Endothelial cell of umbilical vein (primary cell): ENCODE data around the gene TAS2R41. TPM values are rescaled to one million over a fixed set of nuclear protein-coding genes. Genes with fewer than 3 reads are reported as not detected.

ENCODE experiments used
- BruUV-seq: library from RNA; stranded (reverse); fragments of 400-500 nt; replicated peaks from 2 replicates; lab custom pipeline; 2021; lab: Mats Ljungman, UMichigan
- CTCF ChIA-PET: fragments of 300-600, 350-600 bp; sonication (Branson Sonifier 250); formaldehyde crosslinking; loops from one replicate; lab custom pipeline; 2021; ENCODE audit warnings: antibody characterized with exemption, inconsistent platforms; lab: Charles Lee
- POLR2A ChIA-PET: fragments of 300-600, 350-600 bp; sonication (Branson Sonifier 250); formaldehyde crosslinking; loops from one replicate; lab custom pipeline; 2021; ENCODE audit warnings: antibody characterized with exemption, inconsistent platforms; lab: Charles Lee
- DNase-seq: peaks from one replicate; pipeline ENCODE4 v3.0.0-alpha.2; 2011; ENCODE audit warnings: low read depth, low spot score
- FAIRE-seq: peaks from 2 replicates; lab custom pipeline; 2011; peaks lifted over from hg19 to GRCh38; lab: Jason Lieb, UNC
- H2AFZ ChIP-seq: 2 replicates; pipeline ENCODE4 v1.6.0; 2012; ENCODE audit warnings: low read depth, low read length, control low read depth, inconsistent platforms
- H3K27ac ChIP-seq: 2 replicates; pipeline ENCODE4 v1.5.1; 2011; ENCODE audit warnings: low read depth, mild to moderate bottlenecking, control low read depth, low read length, moderate library complexity; ENCODE audit not compliant: insufficient read depth
- H3K27me3 ChIP-seq, 2 experiments: 2 replicates each; pipeline versions ENCODE4 v1.6.0 to v1.6.1; 2011; ENCODE audit warnings: low read length in 2 of 2, mixed read lengths in 1 of 2; ENCODE audit not compliant: control insufficient read depth in 2 of 2, insufficient read depth in 2 of 2
- H3K36me3 ChIP-seq, 2 experiments: 2 replicates in 1 of 2; 3 replicates in 1 of 2; pipeline ENCODE4 v1.5.1; 2011; ENCODE audit warnings: low read length in 2 of 2, mild to moderate bottlenecking in 1 of 2, moderate library complexity in 1 of 2; ENCODE audit not compliant: control insufficient read depth in 2 of 2, insufficient read depth in 2 of 2; ENCODE audit errors: extremely low read depth in 1 of 2
- H3K4me1 ChIP-seq: 3 replicates; pipeline ENCODE4 v1.5.1; 2011; ENCODE audit warnings: mild to moderate bottlenecking, low read length; ENCODE audit not compliant: control insufficient read depth, insufficient read depth; ENCODE audit errors: extremely low read depth
- H3K4me2 ChIP-seq: 2 replicates; pipeline ENCODE4 v1.6.1; 2011; ENCODE audit warnings: low read length, control low read depth, mixed read lengths; ENCODE audit not compliant: insufficient read depth
- H3K4me3 ChIP-seq, 3 experiments: fragments of 200-600 bp in 1 of 3; sonication (generic), shearing (Covaris generic) in 1 of 3; replicated peaks in 1 of 3; 2 replicates each; pipeline ENCODE4 v1.5.1; 2011 to 2016; ENCODE audit warnings: control low read depth in 3 of 3, low read length in 3 of 3, mild to moderate bottlenecking in 2 of 3, inconsistent platforms in 1 of 3, low read depth in 1 of 3, moderate library complexity in 1 of 3; ENCODE audit not compliant: insufficient read depth in 1 of 3
- H3K79me2 ChIP-seq: 2 replicates; pipeline ENCODE4 v1.6.0; 2012; ENCODE audit warnings: low read length, inconsistent platforms; ENCODE audit not compliant: control insufficient read depth, insufficient read depth
- H3K9ac ChIP-seq: replicated peaks from 2 replicates; pipeline ENCODE3; 2011; ENCODE audit warnings: low read length, control low read depth; ENCODE audit not compliant: insufficient read depth; ENCODE audit errors: extremely low read depth
- H3K9me1 ChIP-seq: replicated peaks from 3 replicates; pipeline ENCODE4 v1.6.0; 2011; ENCODE audit warnings: mild to moderate bottlenecking, low read length; ENCODE audit not compliant: control insufficient read depth, insufficient read depth; ENCODE audit errors: extremely low read depth
- H3K9me3 ChIP-seq: replicated peaks from 2 replicates; pipeline ENCODE4 v1.5.1; 2012; ENCODE audit warnings: low read length, inconsistent platforms; ENCODE audit not compliant: control insufficient read depth, insufficient read depth
- H4K20me1 ChIP-seq: replicated peaks from 2 replicates; pipeline ENCODE3; 2011; ENCODE audit warnings: mild to moderate bottlenecking, low read length; ENCODE audit not compliant: control insufficient read depth, insufficient read depth; ENCODE audit errors: extremely low read depth
- CTCF ChIP-seq, 2 donors: IDR thresholded peaks; 1 replicate in 1 of 2; 2 replicates in 1 of 2; pipeline ENCODE4 v1.5.1; 2011; ENCODE audit warnings: low read length in 2 of 2, mild to moderate bottlenecking in 2 of 2, moderate library complexity in 2 of 2, control low read depth in 1 of 2, inconsistent platforms in 1 of 2, low read depth in 1 of 2; ENCODE audit not compliant: insufficient read depth in 1 of 2; ENCODE audit errors: extremely low read depth in 1 of 2
- EZH2 ChIP-seq: IDR thresholded peaks from 2 replicates; pipeline ENCODE4 v1.6.1; 2012; ENCODE audit warnings: borderline replicate concordance, low read depth, mild to moderate bottlenecking, moderate library complexity, low read length, inconsistent platforms; ENCODE audit not compliant: severe bottlenecking
- FOS ChIP-seq: IDR thresholded peaks from 2 replicates; pipeline ENCODE4 v1.6.1; 2011; ENCODE audit warnings: mild to moderate bottlenecking, low read length, moderate library complexity, borderline replicate concordance; ENCODE audit not compliant: insufficient read depth
- GATA2 ChIP-seq: IDR thresholded peaks from 2 replicates; pipeline ENCODE4 v1.7.0; 2011; ENCODE audit warnings: low read depth, mild to moderate bottlenecking, moderate library complexity, mixed read lengths, low read length; ENCODE audit not compliant: insufficient read length, insufficient read depth
- JUN ChIP-seq: IDR thresholded peaks from 2 replicates; pipeline ENCODE4 v1.6.1; 2011; ENCODE audit warnings: borderline replicate concordance, low read depth; ENCODE audit not compliant: insufficient read length, insufficient read depth
- MAX ChIP-seq: IDR thresholded peaks from 2 replicates; pipeline ENCODE4 v1.6.1; 2011; ENCODE audit not compliant: insufficient read depth, insufficient read length
- MYC ChIP-seq: IDR thresholded peaks from one replicate; pipeline ENCODE4 v1.6.1; 2011; ENCODE audit warnings: mild to moderate bottlenecking, low read depth, low read length
- POLR2A ChIP-seq: IDR thresholded peaks from 2 replicates; pipeline ENCODE4 v1.6.1; 2012; ENCODE audit warnings: low read depth, mild to moderate bottlenecking, control low read depth, low read length
- POLR2AphosphoS5 ChIP-seq: IDR thresholded peaks from 2 replicates; pipeline ENCODE4 v1.6.1; 2012; ENCODE audit warnings: low read depth, mild to moderate bottlenecking, control low read depth, low read length, moderate library complexity; ENCODE audit not compliant: insufficient read depth
- dilution Hi-C: fragments of 300-500 bp; cut with MboI; formaldehyde crosslinking; loops from one replicate; pipeline ENCODE4 v1.15.0; 2019; ENCODE audit warnings: low sequenced_read_pairs; ENCODE audit not compliant: extremely low pct_ligation_motif_present
- intact Hi-C: fragments of 100-400 bp; cut with micrococcal nuclease; formaldehyde crosslinking; loops from one replicate; pipeline ENCODE4 v1.10.0; 2022
- polyA plus RNA-seq, 4 experiments: library from polyadenylated mRNA; depleted of rRNA in 3 of 4; stranded (reverse) in 3 of 4; unstranded in 1 of 4; fragments of >200 nt; gene quantifications; 2 replicates each; pipeline versions ENCODE4 v1.2.1 to v1.2.3, GENCODE V29; 2011 to 2012; ENCODE audit warnings: missing spikeins in 1 of 4
- total RNA-seq: library from RNA; stranded (reverse); gene quantifications from 2 replicates; pipeline ENCODE4 v1.2.3, GENCODE V29; 2021

Gene TAS2R41
- total and polyA plus RNA-seq, 2 donors (not counting 3 experiments of a cell fraction or from before 2014, with no cell fraction given), result not detected

- Histone ChIP-seq H3K79me2 (no peaks in the 10 kb centered on the region), H3K4me3 (no peak overlapping the region), H2AFZ (no peak overlapping the region), H3K9me3 (no peaks in the 10 kb centered on the region), H3K36me3 (no peaks in the 10 kb centered on the region), H3K4me2 (no peak overlapping the region), H3K27me3 (no peaks in the 10 kb centered on the region), H3K9ac (no peak overlapping the region), H3K4me1 (peaks cover 12% of the 10 kb centered on the region), H4K20me1 (no peaks in the 10 kb centered on the region), H3K27ac (no peak overlapping the region), H3K9me1 (no peaks in the 10 kb centered on the region)
- ChIA-PET POLR2A (no interaction called here), CTCF (interaction anchor here (1.4 kb wide), 1 partner anchor 53 kb away, joined by 3 read pairs; no protein-coding TSS in a partner anchor)
- TF ChIP-seq POLR2AphosphoS5 (no peak), CTCF (IDR thresholded peaks at IDR 0.05; ENCODE audit: extremely low read depth in 1 of 2, insufficient read depth in 1 of 2, low read depth in 1 of 2, low read length in 2 of 2) (no peak), MYC (no peak), MAX (no peak), EZH2 (no peak), JUN (no peak), GATA2 (no peak), FOS (no peak), POLR2A (no peak)
- BruUV-seq, result no TSS peak
- no peak for DNase-seq
- intact Hi-C loops, result no loop called here
- no peak for FAIRE-seq
- dilution Hi-C loops, result no loop called here
Observed at GRCh38 chr7:143452495-143452894, 25.2 kb upstream of the TAS2R41 start.
